HepG2 (cell line): Measurements from ENCODE around the gene CALY. TPM values are rescaled to one million over a fixed set of nuclear protein-coding genes. Genes with fewer than 3 reads are reported as not detected.
A peak's percentile ranks its signal among the peaks of the same experiment; 100 is the strongest.

Source experiments
- ARID4A ChIP-seq: sonication (generic); formaldehyde crosslinking; IDR thresholded peaks from 2 replicates; pipeline ENCODE4 v1.5.0; 2020; ENCODE audit warnings: mild to moderate bottlenecking, missing genetic modification reagents, borderline replicate concordance
- FOXA3 ChIP-seq: IDR thresholded peaks from 2 replicates; pipeline ENCODE4 v1.6.1; 2016; ENCODE audit warnings: missing genetic modification reagents, missing compliant biosample characterization
- FOXO4 ChIP-seq: sonication (generic); formaldehyde crosslinking; conservative IDR thresholded peaks from 2 replicates; pipeline ENCODE4 v1.8.1; 2023; ENCODE audit warnings: missing genetic modification reagents
- KLF13 ChIP-seq: sonication (generic); formaldehyde crosslinking; IDR thresholded peaks from 2 replicates; pipeline ENCODE4 v1.4.0; 2020; ENCODE audit warnings: mild to moderate bottlenecking, missing genetic modification reagents
- MAFG ChIP-seq: sonication (generic); formaldehyde crosslinking; IDR thresholded peaks from 2 replicates; pipeline ENCODE4 v1.5.1; 2020; ENCODE audit warnings: mild to moderate bottlenecking, missing genetic modification reagents
- MTA1 ChIP-seq: sonication (generic); formaldehyde crosslinking; IDR thresholded peaks from 2 replicates; pipeline ENCODE4 v1.4.0; 2020; ENCODE audit warnings: missing genetic modification reagents, mild to moderate bottlenecking, borderline replicate concordance
- NFKB2 ChIP-seq: sonication (generic); formaldehyde crosslinking; IDR thresholded peaks from 2 replicates; pipeline ENCODE4 v1.4.0; 2020; ENCODE audit warnings: missing genetic modification reagents, borderline replicate concordance
- NR2F2 ChIP-seq: IDR thresholded peaks from 2 replicates; pipeline ENCODE4 v1.6.1; 2012; ENCODE audit warnings: low read depth, inconsistent platforms, borderline replicate concordance
- SMAD9 ChIP-seq: sonication (generic); formaldehyde crosslinking; IDR thresholded peaks from 2 replicates; pipeline ENCODE4 v1.5.1; 2020; ENCODE audit warnings: mild to moderate bottlenecking, missing genetic modification reagents
- SPEN ChIP-seq: sonication (generic); formaldehyde crosslinking; IDR thresholded peaks from 2 replicates; pipeline ENCODE4 v1.5.1; 2020; ENCODE audit warnings: low read depth, mild to moderate bottlenecking, missing genetic modification reagents
- ZBTB10 ChIP-seq: sonication (generic); formaldehyde crosslinking; IDR thresholded peaks from 2 replicates; pipeline ENCODE4 v1.4.0; 2020; ENCODE audit warnings: missing genetic modification reagents, borderline replicate concordance
- ZBTB34 ChIP-seq: sonication (generic); formaldehyde crosslinking; IDR thresholded peaks from 2 replicates; pipeline ENCODE4 v1.8.0; 2022; ENCODE audit warnings: mild to moderate bottlenecking, missing genetic modification reagents
- ZNF160 ChIP-seq: sonication (generic); formaldehyde crosslinking; IDR thresholded peaks from 2 replicates; pipeline ENCODE4 v1.8.0; 2022; ENCODE audit warnings: mild to moderate bottlenecking, inconsistent platforms, missing genetic modification reagents
- ZNF431 ChIP-seq: sonication (generic); formaldehyde crosslinking; IDR thresholded peaks from 2 replicates; pipeline ENCODE4 v1.9.0; 2022; ENCODE audit warnings: missing genetic modification reagents, low read depth, mild to moderate bottlenecking, borderline replicate concordance
- ZNF792 ChIP-seq: IDR thresholded peaks from 2 replicates; pipeline ENCODE4 v1.6.1; 2016
- polyA plus RNA-seq, 8 experiments: library from polyadenylated mRNA; depleted of rRNA in 3 of 8; stranded (reverse) in 7 of 8; unstranded in 1 of 8; fragments of >200 nt; fragmentation: Illumina TruSeq in 4 of 8; extraction: Trizol in 4 of 8; gene quantifications; 2 replicates each; pipeline versions ENCODE4 v1.2.1 to v1.2.3, GENCODE V29; 2011 to 2016; ENCODE audit warnings: low read depth in 4 of 8, missing spikeins in 1 of 8, mixed read lengths in 1 of 8; ENCODE audit not compliant: insufficient read depth in 1 of 8
- total RNA-seq, 5 experiments: library from RNA; depleted of rRNA; stranded (reverse); fragments of >200 nt; fragmentation: Illumina TruSeq; extraction: Trizol; gene quantifications; 2 replicates each; pipeline ENCODE4 v1.2.3, GENCODE V29; 2016; ENCODE audit warnings: low read depth in 1 of 5
- TF ChIP-seq, protein P1 (sequence below): sonication (generic); formaldehyde crosslinking; IDR thresholded peaks from 2 replicates; pipeline ENCODE4 v1.8.0; 2022; ENCODE audit warnings: mild to moderate bottlenecking, missing genetic modification reagents, moderate library complexity
- TF ChIP-seq, protein P2 (sequence below): IDR thresholded peaks from 2 replicates; pipeline ENCODE4 v1.6.1; 2016; ENCODE audit warnings: missing compliant biosample characterization, missing genetic modification reagents, borderline replicate concordance

The CALY gene
- total and polyA plus RNA-seq, 2 of the 13 experiments (the other 11 are each of a cell fraction or from before 2014, with no cell fraction given), result 0.08 TPM; not detected in 1

DNA sequence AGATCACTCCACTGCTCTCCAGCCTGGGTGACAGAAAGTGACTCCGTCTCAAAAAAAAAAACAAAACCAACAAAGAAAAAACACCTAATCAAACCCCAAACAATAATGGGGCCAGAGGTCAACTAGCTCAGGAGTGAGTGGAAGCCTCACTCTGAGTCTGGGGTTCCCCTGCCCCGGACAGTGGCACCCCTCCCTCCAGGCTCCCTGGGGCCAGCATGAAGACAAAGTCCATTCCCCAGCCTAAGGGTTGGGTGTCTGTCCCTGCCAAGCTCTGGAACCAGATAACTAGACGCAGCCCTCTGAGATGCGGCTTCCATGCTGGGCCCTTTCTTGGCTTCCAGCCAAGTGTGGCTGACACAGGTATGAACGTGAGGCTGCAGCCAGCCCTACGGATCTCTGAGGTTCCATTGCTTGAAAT lies 22.9 kb upstream of the CALY start (continued):
- TF ChIP-seq, protein P1, sequence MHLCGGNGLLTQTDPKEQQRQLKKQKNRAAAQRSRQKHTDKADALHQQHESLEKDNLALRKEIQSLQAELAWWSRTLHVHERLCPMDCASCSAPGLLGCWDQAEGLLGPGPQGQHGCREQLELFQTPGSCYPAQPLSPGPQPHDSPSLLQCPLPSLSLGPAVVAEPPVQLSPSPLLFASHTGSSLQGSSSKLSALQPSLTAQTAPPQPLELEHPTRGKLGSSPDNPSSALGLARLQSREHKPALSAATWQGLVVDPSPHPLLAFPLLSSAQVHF, result no peak
- TF ChIP-seq KLF13 (CRISPR knock-in tag) (no peak), ZBTB34 (no peak), MTA1 (CRISPR knock-in tag) (no peak), ARID4A (CRISPR knock-in tag) (peak; percentile 77; the same call in 1 of the 2 replicates), MAFG (no peak), ZNF160 (no peak), FOXO4 (CRISPR knock-in tag) (no peak), NFKB2 (0 out of 2 replicates have a peak, but pooled peaks have one; percentile 5), NR2F2 (no peak; the same call in 1 of the 2 replicates), ZNF792 (CRISPR knock-in tag) (no peak), ZNF431 (CRISPR knock-in tag) (0 out of 2 replicates have a peak, but pooled peaks have one; percentile 46), FOXA3 (CRISPR knock-in tag) (peak; percentile 31), SMAD9 (CRISPR knock-in tag) (no peak), SPEN (CRISPR knock-in tag) (peak; percentile 60; the same call in 1 of the 2 replicates), ZBTB10 (CRISPR knock-in tag) (peak; percentile 94)
- TF ChIP-seq, protein P2, sequence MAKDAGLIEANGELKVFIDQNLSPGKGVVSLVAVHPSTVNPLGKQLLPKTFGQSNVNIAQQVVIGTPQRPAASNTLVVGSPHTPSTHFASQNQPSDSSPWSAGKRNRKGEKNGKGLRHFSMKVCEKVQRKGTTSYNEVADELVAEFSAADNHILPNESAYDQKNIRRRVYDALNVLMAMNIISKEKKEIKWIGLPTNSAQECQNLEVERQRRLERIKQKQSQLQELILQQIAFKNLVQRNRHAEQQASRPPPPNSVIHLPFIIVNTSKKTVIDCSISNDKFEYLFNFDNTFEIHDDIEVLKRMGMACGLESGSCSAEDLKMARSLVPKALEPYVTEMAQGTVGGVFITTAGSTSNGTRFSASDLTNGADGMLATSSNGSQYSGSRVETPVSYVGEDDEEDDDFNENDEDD, result no peak
